Suprapubic skin (tissue), 4 donors: ENCODE measurements around the gene PROX1. TPM values are rescaled to one million over a fixed set of nuclear protein-coding genes. Genes with fewer than 3 reads are reported as not detected.
"Not testable (repeated sequence)": the region's sequence is repeated elsewhere in the genome, so short reads cannot be mapped to it uniquely, and the experiment has no call there.

Source experiments
- DNase-seq, 2 donors: peaks; one replicate each; pipeline ENCODE4 v3.0.0-alpha.2; 2019; ENCODE audit warnings: low spot score in 2 of 2
- H3K27ac ChIP-seq: fragments of 200-600 bp; sonication (generic); one replicate; pipeline ENCODE4 v1.5.1; 2019
- H3K27me3 ChIP-seq: fragments of 200-600 bp; sonication (generic); one replicate; pipeline ENCODE4 v1.5.1; 2019
- H3K36me3 ChIP-seq: fragments of 200-600 bp; sonication (generic); one replicate; pipeline ENCODE4 v1.5.1; 2019
- H3K4me1 ChIP-seq: fragments of 200-600 bp; sonication (generic); one replicate; pipeline ENCODE4 v1.5.1; 2019
- H3K4me3 ChIP-seq: fragments of 200-600 bp; sonication (generic); one replicate; pipeline ENCODE4 v1.5.1; 2019; ENCODE audit warnings: mild to moderate bottlenecking
- H3K9me3 ChIP-seq: fragments of 200-600 bp; sonication (generic); one replicate; pipeline ENCODE4 v1.5.1; 2019
- EP300 ChIP-seq: sonication (generic); formaldehyde crosslinking; IDR thresholded peaks from one replicate; pipeline ENCODE4 v1.6.1; 2017; ENCODE audit warnings: antibody characterized with exemption
- POLR2A ChIP-seq, 2 donors: fragments of 450-650 bp; IDR thresholded peaks; one replicate each; pipeline ENCODE4 v1.6.1; 2017; ENCODE audit warnings: antibody characterized with exemption in 2 of 2, mild to moderate bottlenecking in 2 of 2, moderate library complexity in 2 of 2
- POLR2AphosphoS5 ChIP-seq, 3 donors: sonication (generic); formaldehyde crosslinking; IDR thresholded peaks; one replicate each; pipeline ENCODE4 v1.6.1; 2017; ENCODE audit warnings: antibody characterized with exemption in 3 of 3
- WGBS: methylation state at CpG from one replicate; pipeline ENCODE4 v1.1.5; 2018; 5-methylcytosine and 5-hydroxymethylcytosine counted together
- total RNA-seq, 4 donors: library from RNA; depleted of rRNA; stranded (reverse); fragments of >200 nt; gene quantifications; one replicate each; pipeline ENCODE4 v1.1.0, GENCODE V29; 2016
- TF ChIP-seq, protein P1 (sequence below), 2 donors: fragments of 200-600 bp in 1 of 2; fragments of 450-650 bp in 1 of 2; sonication (generic) in 1 of 2; IDR thresholded peaks; one replicate each; pipeline ENCODE4 v1.5.1; 2016 to 2019; ENCODE audit warnings: antibody characterized with exemption in 2 of 2, mild to moderate bottlenecking in 1 of 2, moderate library complexity in 1 of 2

Gene PROX1
- total RNA-seq, 4 donors from 2014 or later, result 0.68 to 1.9 (median 1.3) TPM

DNA sequence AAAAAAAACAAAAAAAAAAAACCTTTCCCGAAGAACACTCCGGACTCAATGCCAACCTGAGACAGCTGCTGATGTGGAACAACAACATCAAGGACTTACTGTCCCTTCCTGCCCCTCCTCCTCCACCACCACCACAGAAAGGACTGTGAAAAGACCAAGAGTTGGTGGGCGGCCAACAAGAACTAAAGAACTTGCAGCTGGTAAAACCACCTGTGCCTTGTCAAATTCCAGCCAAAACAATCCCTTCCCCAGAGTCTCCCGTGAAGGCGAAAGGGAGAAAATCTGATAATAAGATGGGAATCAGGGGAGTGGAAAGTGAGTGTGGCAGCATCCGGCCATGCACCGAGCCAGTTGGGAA, 88.9 kb downstream of the PROX1 start:
- no peaks in the 10 kb centered on the region for H3K36me3 ChIP-seq
- WGBS, result 78% methylated on average over 7 of the region's 7 CpGs
- TF ChIP-seq POLR2AphosphoS5 (IDR thresholded peaks at IDR 0.05) (no peak), EP300 (no peak), POLR2A (IDR thresholded peaks at IDR 0.05) (no peak)
- TF ChIP-seq, protein P1, sequence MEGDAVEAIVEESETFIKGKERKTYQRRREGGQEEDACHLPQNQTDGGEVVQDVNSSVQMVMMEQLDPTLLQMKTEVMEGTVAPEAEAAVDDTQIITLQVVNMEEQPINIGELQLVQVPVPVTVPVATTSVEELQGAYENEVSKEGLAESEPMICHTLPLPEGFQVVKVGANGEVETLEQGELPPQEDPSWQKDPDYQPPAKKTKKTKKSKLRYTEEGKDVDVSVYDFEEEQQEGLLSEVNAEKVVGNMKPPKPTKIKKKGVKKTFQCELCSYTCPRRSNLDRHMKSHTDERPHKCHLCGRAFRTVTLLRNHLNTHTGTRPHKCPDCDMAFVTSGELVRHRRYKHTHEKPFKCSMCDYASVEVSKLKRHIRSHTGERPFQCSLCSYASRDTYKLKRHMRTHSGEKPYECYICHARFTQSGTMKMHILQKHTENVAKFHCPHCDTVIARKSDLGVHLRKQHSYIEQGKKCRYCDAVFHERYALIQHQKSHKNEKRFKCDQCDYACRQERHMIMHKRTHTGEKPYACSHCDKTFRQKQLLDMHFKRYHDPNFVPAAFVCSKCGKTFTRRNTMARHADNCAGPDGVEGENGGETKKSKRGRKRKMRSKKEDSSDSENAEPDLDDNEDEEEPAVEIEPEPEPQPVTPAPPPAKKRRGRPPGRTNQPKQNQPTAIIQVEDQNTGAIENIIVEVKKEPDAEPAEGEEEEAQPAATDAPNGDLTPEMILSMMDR (IDR thresholded peaks at IDR 0.05), result no peak

DNA sequence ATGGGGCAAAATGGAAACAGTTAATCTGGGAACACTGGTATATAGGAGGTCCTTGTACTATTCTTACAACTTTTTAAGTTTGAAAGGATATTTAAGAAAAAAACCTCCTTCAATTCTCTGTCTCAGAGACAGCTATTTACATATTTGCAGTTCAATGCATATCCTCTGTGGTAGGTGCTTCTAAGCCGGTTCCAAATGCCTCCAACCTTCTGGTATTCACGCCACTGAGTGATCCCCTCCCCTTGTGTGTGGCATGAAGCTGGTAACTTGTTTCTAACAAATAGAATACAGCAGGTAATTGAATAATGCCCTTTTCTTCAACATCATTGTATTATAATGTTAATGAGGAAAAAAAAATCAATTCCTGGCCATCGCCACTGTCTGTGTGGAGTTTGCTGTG, 91.2 kb downstream of the PROX1 start:
- Histone ChIP-seq H3K36me3 (no peaks in the 10 kb centered on the region), H3K9me3 (no peaks in the 10 kb centered on the region), H3K4me1 (no peaks in the 10 kb centered on the region), H3K27ac (no peak overlapping the region), H3K4me3 (no peak overlapping the region), H3K27me3 (no peaks in the 10 kb centered on the region)
- TF ChIP-seq, protein P1 (IDR thresholded peaks at IDR 0.05), result no peak
- no peak for TF ChIP-seq EP300
- TF ChIP-seq POLR2A (IDR thresholded peaks at IDR 0.05), result no peak
- TF ChIP-seq POLR2AphosphoS5 (IDR thresholded peaks at IDR 0.05), result no peak
- WGBS, result 84% methylated on average over 3 of the region's 3 CpGs
- DNase-seq, result no peak

More for the DNA sequence above, 88.9 kb downstream of the PROX1 start:
- DNase-seq, result no peak
- H3K9me3 ChIP-seq, result no peaks in the 10 kb centered on the region
- no peaks in the 10 kb centered on the region for H3K4me1 ChIP-seq
- H3K4me3 ChIP-seq, result no peak overlapping the region
- no peak overlapping the region for H3K27ac ChIP-seq
- H3K27me3 ChIP-seq, result no peaks in the 10 kb centered on the region

DNA sequence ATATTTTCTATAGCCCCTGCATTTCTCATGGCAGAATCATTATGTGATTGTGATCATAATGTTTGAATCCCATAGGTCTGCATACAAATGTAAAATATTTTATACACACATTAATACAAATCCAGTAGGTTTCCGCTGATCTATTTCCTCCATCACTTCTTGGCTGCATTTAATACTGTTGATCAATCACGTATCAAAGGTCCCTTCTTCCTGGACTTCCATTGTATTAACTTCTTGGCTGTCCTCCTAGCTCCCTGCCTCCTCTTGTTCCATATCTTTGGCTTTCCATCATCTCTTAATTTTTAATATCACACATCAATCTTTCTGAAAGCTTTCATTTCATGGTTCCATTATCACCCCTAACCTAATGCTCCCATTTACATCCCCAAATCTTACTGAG, 97.6 kb downstream of the PROX1 start:
- Histone ChIP-seq H3K27ac (no peak overlapping the region), H3K27me3 (no peaks in the 10 kb centered on the region), H3K36me3 (no peaks in the 10 kb centered on the region), H3K9me3 (no peaks in the 10 kb centered on the region), H3K4me3 (no peak overlapping the region), H3K4me1 (no peaks in the 10 kb centered on the region)
- DNase-seq, result no peak
- WGBS, result 77% methylated on average over 2 of the region's 2 CpGs
- no peak for TF ChIP-seq POLR2AphosphoS5 (IDR thresholded peaks at IDR 0.05)
- no peak for TF ChIP-seq EP300
- no peak for TF ChIP-seq POLR2A (IDR thresholded peaks at IDR 0.05)
- TF ChIP-seq, protein P1 (IDR thresholded peaks at IDR 0.05), result no peak

DNA sequence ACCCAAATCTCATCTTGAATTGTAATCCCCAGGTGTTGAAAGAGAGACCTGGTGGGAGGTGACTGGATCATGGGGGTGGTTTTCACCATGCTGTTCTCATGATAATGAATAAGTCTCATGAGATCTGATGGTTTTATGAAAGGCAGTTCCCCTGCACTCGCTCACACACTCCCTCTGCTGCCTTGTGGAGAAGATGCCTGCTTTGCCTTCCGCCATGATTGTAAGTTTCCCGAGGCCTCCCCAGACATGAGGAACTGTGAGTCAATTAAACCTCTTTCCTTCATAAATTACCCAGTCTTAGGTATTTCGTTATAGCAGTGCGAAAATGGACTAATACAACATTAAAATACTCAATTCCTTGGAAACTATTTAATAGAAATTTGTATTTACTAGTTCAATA, 99.2 kb downstream of the PROX1 start:
- Histone ChIP-seq H3K4me3 (no peak overlapping the region), H3K36me3 (no peaks in the 10 kb centered on the region), H3K27ac (no peak overlapping the region), H3K9me3 (no peaks in the 10 kb centered on the region), H3K4me1 (no peaks in the 10 kb centered on the region), H3K27me3 (no peaks in the 10 kb centered on the region)
- TF ChIP-seq POLR2A (IDR thresholded peaks at IDR 0.05), result no peak
- TF ChIP-seq POLR2AphosphoS5 (IDR thresholded peaks at IDR 0.05), result no peak
- 89% methylated on average over 5 of the region's 5 CpGs for WGBS
- DNase-seq, result no peak

DNA sequence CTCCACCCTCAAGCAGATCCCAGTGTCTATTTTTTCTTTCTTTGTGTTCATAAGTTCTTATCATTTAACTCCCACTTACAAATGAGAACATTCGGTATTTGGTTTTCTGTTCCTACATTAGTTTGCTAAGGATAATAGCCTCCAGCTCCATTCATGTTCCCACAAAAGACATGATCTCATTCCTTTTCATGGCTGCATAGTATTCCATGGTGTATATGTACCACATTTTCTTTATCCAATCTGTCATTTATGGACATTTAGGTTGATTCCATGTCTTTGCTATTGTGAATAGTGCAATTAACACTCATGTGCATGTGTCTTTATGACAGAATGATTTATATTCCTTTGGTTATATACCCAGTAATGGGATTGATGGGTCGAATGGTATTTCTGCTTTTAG, 101.2 kb downstream of the PROX1 start:
- H3K36me3 ChIP-seq, H3K27me3 ChIP-seq, H3K4me3 ChIP-seq, H3K4me1 ChIP-seq, H3K9me3 ChIP-seq, DNase-seq, H3K27ac ChIP-seq: not testable (repeated sequence)
- WGBS, result 86% methylated on average over 2 of the region's 2 CpGs
